Stimulated activated CD4-positive, alpha-beta T cell treated with anti-CD3 and anti-CD28 coated beads, TNF-alpha, amount 100 ng/mL, for 48 hours (primary cell): ENCODE data around the gene SLC35E2B.

ENCODE experiments used
- DNase-seq, 3 donors: peaks; one replicate each; pipeline ENCODE4 v3.0.0-alpha.2; 2020; ENCODE audit warnings: low read depth in 3 of 3

SLC35E2B gene

DNA sequence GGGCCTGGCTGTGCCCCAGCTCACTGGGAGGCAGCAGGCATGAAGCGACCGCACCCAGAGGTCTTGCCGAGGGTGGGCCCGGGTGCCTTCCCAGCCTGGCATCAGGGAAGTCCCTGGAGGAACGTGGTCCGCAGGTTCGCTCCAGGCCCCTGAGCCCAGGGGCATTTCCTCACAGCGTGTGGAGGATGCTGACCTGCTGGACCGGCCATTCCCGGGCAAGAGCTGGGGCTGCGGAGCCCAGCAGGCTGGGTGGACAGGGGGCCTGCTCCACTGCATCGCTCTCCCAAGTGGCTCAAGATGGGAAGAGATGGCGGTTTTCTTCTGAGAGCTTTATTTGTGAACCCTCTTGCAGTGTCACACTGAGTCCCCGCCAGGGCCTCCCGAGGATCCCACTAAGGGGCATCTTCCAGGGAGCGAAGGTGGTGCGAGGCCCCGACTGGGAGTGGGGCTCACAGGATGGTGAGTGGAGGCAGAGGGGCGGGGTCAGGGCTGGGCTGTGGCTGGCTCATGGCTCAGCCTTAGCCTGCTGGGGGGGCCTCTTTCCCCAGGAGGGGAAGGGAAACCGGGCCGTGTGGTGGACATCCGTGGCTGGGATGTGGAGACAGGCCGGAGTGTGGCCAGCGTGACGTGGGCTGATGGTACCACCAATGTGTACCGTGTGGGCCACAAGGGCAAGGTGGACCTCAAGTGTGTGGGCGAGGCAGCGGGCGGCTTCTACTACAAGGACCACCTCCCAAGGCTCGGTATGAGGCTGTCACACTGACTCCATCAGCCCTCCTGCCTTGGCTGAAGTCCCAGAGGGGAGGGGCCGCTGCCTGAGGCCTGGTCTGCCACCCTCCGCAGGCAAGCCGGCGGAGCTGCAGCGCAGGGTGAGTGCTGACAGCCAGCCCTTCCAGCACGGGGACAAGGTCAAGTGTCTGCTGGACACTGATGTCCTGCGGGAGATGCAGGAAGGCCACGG is 67.9 kb downstream of the SLC35E2B start:
- DNase-seq = no peak

DNA sequence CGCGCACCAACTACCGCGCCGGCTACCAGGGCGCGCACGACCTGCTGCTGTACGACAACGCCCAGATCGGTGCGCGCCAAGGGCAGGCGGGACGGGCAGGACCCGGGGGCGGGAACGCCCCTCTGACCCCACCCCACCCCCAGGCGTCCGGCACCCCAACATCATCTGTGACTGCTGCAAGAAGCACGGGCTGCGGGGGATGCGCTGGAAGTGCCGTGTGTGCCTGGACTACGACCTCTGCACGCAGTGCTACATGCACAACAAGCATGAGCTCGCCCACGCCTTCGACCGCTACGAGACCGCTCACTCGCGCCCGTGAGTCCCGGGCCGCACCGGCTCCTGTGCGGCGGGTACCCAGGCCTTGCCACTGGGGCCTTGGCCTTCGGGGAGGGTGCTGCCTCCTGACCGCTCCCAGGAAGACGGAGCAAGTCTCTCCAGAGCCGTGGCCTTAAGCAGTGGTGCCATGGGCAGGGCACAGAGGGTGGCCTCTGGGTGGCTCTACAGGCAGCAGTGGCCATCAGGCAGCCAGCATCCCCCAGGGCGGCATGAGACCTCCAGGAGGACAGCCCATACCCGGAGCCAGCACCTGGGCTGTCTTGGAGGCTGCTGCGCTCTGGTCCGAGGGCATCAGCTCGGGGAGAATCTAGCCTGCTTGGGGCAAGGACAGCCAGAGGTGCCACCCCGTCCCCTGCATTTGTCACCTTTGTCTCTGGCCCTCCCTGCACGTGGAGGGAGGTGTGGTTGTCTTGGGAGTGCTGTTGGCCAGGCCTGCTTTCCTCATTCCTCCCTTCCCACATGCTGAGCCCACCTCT is 68.8 kb downstream of the SLC35E2B start:
- DNase-seq = no peak

DNA sequence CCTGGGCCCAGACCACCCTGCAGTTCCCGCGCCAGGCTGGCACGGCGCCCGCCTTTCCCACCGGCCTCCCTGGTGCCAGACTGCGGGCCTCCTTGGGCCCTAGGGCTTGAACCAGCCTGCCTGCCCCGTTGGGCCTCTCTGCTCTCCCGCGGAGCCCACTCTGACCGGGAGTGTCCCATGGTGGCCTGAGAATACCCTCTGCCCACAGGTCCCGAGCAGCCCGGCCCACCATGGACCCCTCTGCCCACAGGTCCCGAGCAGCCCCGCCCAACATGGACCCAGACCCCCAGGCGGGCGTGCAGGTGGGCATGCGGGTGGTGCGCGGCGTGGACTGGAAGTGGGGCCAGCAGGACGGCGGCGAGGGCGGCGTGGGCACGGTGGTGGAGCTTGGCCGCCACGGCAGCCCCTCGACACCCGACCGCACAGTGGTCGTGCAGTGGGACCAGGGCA is 69.4 kb downstream of the SLC35E2B start:
- DNase-seq = no peak

DNA sequence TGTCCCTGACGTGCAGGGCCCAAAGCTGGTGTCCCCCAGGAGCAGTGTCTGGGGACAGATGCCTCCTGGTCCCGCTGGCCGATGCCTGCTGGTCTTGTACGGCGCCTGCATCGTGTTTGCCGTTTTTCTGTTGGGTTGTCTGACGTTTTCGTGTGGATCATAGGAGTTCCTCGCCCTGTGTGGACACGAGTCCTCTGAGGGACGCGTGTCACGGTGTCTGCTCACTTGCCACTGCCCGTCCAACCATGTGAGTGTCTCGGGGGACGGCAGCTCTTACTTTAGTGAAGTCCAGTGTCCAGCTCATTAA is 69.9 kb downstream of the SLC35E2B start:
- DNase-seq = no peak

DNA sequence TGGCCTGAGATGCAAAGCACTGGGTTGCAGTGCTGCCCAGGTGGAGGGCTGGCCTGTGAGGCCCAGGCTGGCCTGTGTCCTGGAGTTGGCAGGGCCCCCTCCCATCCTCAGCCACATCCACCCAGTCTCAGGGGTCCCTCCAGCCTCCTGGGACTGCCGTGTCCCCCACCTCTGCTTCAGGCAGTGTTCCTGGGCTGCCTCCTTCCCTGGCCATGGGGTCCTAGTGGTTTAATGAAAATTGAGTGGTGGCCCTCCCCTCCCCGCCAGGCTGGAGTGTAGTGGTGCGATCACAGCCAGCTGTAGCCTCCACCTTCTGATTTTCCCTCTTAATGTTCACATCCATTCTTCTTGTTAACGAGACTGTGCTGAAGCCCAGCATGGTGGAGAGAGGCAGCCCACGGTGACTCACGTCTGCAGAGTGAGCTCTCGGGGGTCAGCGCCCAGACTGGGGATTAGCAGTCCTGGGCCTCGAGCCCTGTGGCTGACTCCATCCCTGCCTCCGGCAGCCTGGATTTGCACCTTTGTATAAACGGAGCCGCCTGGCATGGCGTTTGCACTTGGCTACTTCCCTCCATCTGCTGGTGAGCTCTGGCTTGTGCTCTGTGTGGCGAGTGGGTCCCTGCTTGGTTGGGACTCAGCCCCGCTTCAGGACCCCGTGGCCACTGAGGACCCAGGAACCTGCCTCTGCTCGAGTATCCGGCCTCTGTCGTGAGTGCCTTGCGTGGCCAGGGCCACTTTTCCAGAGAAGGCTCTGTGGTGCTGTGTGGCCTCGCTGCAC is 70.4 kb downstream of the SLC35E2B start:
- no peak for DNase-seq

DNA sequence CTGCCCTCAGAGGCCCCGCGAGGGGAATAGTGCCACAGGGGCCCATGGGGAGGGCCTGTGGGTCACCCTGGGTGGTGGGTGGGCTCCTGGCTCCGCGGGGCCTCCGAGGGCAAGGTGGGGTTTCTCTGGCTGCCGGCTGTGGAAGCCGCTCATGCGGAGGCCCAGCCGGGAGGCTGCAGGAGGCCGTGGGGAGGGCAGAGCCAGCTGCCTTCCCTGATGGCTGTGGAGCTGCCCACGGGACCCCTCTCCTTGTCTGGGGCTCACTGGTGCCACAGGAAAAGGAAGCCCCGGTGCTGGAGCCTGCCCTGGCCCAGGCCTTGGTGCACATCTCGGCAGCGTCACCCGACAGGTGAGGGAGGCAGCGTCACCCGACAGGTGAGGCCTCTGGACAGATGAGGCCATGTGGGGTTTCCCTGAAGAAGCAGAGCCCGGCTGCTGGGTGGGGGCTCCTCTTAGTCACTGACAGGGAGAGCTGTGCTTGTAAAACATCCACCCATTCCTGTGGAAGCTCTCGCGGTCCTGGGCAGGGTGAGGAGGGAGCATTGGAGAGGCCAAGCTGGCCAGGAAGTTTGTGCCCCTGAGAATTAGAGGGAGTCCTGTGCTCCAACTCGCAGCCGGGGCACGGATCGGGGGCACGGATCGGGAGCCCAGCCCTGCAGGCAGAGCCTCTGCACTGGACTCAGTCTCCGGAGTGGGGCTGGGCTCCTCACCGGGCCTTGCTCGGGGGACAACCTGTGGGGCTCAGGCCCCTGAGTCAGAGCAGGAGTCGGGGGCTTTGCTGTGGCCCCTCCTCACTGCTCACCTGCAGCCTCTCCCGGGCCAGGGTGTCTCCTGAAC is 71.2 kb downstream of the SLC35E2B start:
- no peak for DNase-seq

DNA sequence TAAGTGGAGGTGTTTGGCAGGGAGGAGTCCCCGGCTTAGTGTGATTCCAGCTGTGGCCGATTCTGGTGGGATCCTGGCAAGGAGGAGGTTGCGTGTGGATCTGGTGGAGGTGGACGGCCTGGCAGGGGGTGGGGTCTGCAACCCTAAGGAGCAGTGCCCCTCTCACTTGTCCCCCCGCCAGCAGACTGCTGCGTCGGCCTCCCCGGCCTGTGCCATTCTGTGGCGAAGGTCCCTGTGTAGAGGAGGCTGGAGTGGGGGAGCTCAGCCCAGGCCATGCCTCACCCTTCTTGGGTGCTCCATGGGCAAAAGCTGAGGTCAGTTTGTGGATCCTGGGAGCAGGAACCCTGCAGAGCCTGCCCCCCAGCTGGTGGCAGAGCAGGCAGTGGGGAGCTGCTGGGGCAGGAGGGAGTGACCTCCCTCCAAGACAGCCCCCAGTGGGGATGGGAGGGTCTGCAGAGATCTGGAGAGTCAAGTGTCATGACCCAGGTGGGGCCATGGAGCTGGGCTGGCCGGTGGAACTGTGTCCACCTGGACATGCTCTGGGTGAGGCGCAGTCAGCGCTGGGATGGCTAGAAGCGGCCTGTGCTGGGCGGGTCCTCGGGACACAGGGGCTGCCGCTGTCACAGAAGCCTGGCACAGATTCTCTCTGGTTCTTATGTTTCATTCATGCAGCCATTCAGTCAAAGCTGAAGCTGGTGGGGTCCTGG is 72.0 kb downstream of the SLC35E2B start:
- no peak for DNase-seq

DNA sequence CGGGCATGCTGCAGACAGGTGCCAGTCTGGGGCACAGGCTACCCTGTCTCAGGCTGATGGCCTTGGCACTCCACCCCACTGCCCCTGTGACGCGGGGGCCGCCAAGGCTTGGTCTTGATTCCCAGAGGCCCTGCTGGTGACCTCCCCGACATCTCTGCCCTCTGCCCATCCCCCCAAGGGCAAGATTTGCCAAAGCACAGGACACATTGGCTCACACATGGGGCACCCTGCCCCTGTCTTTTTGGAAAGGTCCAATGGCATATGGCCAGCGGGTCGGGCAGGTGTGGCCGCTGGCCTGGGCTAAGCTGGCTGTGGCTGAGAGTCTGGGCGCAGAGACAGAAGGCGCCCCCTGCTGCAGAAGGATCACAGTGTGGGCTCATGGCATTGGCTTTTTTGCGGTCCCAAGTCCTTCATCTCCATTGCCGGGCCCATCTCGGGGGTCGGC is 72.7 kb downstream of the SLC35E2B start:
- no peak for DNase-seq

DNA sequence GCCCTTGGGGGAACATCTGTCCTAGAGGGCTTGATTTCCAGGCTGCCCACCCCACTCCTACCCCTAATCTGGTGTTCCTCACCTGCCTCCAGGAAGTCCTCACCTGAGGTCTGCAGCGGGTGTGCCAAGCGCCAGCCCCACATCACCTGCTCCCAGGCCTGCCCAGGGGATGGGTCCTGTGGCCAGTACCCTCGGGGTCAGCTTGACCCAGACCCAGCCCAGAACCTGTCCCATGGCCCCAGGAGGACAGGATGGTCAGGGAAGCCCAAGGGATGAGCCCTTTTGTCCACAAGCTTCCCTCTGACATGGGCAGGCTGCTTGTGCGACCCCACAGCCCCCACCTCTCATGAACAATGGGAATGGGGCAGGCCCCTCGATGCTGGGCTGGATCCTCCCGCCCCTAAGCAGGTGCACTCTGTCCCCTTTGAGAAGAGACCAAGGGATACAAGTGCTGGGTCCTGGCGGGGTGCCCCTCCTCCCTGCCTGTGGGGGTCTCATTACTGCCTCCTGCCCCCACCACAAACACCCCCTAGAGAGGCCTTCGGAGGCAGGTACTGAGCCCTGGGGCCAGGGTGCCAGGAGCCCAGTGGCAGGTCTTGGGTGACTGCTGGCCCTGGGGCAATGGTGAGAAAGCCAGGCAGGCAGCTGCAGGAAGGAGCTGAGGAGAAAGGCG is 74.1 kb downstream of the SLC35E2B start:
- no peak for DNase-seq

DNA sequence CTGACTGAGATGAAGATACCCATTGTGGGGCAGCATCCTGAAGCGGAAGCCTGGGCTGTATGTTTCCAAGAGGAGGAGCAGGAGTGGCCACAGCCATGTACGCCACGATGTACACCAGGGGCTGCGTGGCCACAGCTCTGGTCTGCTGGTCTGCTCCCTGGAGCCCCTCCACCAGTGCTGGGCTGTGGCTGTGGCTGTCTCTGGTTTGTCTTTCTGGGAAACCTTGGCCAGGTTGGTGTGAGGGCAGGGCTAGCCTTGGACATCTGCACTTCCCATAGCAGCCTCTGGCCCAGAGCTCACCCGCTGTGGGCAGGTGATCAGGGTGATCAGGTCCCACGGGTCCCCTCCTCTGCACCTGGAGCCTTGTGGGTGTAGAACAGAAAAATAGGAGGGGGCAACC is 74.7 kb downstream of the SLC35E2B start:
- DNase-seq = no peak

DNA sequence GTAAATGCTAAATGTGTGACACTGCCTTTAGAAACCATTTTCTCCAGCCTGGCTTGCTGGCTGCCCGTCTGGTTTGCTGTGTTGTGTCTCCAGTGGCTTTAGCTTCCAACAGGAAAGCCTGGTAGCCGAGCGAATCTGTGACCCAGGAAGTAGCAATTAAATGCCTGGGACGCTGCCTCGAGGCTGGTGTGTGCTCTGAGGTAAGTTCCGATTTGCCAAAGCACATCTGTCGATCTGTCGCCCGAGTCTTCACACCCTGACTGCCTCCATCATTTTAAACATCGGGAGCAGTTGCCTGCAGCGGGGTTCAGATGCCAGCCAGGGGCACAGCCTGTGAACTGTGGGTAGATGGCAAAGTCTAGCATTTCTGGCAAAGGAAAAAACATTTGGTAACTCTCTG is 75.1 kb downstream of the SLC35E2B start:
- no peak for DNase-seq

DNA sequence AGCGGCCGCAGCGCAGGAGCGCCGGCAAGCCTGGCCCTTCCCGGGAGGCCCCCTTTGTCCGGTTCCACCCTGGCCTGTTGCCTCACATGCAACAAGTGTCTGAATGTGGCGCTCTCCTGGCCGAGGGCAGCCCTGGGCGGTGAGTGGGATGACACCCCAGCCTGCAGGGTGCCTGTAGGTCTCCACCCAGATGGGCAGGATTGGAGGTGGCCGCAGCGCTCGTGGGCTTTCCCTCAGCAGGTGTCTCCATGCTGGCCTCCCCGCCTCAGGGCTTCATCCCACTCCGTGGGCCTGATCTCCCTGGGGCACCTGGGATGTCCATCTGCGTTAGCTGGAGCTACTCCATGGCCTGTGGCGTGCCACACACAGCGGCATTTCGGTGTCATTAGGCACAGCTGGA is 75.8 kb downstream of the SLC35E2B start:
- no peak for DNase-seq

DNA sequence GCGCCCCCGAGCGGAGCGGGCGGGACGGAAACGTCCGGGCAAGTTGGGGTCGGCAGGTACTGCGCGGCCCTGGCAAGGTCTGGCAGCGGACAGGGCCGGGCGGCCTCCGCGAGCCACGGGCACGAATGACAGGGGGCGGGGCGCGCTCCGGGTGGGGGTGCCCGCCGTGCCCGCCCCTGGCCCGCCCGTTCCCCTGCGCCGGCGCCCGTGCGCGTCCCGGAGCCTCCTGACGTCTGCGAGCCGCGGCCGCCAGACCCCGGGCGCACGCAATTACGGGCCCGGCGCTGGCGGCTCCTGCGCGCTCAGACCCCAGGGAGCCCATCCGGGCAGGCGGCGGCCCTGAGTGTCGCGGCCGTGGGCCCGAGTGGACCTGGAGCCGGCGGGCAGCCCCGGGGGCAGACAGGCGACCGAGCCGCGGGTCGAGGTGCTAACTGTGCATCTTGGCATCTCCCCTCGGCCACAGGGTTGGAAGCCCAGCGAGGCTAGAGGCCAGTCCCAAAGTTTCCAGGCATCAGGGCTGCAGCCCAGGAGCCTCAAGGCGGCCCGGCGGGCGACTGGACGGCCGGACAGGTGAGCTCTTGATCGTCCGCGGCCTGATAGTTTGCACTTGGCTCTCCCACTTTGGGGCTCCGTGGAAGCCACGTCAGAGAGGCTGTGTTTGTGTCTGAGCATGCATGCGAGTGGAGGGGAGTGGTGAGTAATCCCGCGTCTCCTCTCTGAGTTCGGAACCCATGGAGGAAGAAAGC is 76.4 kb downstream of the SLC35E2B start:
- no peak for DNase-seq

DNA sequence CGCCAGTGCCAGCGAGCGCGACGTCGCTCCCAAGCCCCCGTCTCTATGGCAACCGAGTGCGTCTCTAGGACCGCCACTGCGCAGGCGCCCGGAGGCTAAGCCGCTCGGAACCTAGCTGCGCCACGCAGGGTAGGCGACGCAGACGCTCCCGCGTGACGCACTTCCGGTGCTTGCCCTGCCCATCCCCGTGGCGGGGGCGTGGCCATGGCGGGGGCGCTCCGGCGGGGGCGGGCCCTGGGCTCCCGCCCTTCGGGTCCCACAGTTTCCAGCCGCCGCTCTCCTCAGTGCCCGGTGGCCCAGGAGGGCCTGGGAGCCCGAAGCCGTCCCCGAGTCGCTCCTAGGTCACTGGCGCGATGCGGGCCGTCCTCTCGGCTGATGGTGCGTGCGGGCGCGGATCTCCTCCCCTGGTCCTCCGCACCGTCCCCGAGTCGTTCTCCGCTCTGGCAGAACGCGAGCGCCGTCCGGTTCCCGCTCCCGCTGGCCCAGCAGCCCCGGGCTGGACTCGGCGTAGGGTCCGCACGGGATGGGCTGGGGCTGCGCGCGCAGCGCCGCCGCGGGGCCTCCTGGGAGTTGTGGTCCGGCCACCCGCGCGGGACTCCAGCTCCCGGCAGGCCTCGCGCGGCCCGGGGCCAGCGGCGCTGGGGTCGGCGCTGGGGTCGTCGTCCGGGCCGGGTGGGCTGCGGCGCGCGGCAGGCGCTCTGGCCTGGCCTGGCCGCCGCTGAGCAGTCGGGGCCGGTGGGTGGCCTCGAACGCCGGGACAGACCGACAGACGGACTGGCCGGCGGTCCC is 77.1 kb downstream of the SLC35E2B start, which contains the start of gene MIB2:
TSS of gene MIB2 (plus strand) at position 245 of the 789 bp plus-strand sequence. CDS start 7,953 bp downstream, outside the sequence.
- peak; percentile 93 to 97 (median 95) for DNase-seq

DNA sequence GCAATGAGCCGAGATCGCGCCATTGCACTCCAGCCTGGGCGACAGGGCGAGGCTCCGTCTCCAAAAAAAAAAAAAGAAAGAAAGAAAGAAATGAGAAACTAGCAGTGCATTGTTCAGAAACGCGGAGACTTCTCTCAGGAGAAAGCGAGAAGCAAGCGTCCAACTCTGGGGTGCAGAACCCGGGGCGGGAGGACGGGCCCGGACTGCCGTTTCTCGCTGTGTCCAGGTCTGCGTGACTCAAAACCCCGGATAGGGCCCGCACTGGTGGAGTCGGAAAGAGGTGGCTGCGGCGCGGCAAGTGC is 77.7 kb downstream of the SLC35E2B start:
- DNase-seq = no peak

DNA sequence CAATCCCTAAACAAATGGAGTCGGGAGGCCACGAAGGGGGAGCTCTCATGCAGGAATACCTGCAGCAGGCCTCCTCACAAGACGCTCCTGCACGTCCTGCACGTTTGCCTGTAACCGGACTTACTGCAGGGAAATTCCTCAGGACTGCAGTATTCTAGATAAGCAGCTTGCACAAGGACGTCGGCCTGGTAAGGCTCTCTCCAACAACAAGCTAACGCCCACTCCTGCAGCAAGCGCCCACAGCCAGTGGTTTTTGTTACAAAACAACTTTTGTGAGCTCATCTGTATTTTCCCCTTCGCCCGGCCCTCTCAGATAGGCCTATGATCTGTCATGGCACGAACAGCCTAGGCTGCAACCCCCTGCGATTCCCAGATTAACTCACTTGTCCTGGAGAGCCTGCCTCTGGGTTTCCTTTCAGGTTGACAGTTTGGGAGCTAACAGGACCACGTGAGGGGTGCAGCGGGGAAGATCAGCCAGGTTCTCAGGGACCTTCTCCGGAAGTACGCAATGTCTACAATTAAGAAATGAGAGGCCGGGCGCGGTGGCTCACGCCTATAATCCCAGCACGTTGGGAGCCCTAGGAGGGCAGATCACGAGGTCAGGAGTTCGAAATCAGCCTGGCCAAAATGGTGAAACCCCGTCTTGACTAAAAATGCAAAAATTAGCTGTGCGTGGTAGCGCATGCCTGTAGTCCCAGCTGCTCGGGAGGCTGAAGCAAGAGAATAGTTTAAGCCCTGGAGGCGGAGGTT is 78.2 kb downstream of the SLC35E2B start:
- DNase-seq = peak; percentile 24 to 48 (median 45)

DNA sequence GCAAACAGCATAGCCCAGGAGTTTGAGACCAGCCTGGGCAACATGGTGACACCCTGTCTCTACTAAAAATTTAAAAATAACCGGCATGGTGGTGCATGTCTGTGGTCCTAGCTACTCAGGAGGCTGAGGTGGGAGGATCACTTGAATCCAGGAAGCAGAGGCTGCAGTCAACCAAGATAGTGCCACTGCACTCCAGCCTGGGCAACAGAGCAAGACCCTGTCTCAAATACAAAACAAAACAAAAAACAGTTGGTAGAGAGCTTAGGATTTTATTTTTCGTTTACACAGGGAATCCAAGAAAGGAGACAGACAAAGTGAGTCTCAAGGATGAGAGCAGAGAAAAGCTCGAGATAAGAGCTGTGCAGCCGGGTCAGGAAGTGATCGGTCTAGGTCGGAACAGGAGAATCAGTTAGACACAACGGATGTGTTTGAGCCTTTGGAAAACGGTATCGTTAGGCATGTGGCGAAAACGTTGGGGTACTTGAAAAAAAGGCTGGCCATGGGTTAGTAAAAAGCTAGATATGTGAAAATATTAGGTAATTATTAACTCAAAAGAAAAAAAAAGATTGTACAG is 79.0 kb downstream of the SLC35E2B start:
- no peak for DNase-seq

DNA sequence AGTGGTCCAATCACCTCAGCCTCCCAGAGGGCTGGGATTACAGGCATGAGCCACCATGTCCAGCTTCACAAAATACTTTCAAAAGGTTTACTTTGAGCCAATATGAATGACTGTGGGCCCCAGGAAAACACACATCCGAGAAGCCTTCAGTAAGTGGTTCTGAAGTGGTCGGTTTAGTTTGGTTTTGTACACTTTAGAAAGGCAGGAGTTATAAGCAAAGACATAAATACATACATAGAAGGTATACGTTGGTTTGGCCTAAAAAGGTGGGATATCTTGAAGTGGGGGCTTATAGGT is 80.5 kb downstream of the SLC35E2B start:
- DNase-seq = no peak
